ENCODE measurements around the gene C2orf72. TPM values are rescaled to one million over a fixed set of nuclear protein-coding genes. Genes with fewer than 3 reads are reported as not detected.

Gene C2orf72
- total RNA-seq, 4 donors from 2014 or later: 0.50 TPM; not detected in 3

DNA sequence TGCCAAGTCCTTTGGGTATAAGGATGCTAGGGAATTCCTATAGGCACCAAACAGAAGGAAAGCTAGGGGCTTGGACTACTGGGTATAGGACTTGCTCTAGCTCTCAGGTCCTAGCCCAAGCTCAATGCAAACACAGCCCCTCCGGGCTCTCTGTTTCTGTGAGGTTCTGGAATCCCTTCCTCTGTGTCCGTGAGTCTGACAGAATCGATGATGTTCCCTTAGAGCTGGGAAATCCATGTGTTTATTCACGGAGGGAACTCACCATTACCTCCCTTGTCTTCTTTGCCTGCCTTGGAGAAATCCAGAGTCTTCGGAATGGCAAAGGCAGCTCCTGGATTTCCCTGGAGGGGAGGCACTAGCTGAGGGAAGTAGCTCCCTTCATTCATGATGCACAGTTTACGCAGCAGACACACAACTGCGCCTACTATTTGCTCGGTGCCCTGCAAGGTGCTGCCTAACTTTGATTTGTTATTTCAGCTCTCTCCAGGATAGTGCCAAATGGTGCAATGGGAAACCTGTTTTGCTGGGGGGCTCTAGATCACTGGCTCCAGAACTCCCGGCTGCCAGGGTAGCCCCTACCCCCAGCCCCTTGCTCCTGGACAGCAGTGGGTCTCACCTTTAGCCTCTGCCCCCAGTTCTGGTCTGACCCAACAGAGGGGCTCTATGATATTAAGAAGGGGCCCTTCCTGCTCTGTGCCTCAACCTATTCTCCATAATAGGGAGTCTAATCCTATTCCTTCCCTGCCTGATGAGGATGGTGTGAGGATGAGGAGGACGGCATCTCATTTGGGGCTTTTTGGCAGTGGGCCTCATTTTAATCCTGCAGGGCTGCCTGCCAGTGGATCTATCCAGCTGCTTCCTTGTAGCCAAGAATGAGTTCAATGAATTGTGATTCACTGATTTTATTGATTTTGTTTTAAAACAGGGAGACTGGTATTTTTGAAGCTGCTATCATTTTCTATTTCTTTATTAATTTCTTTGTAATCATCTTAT lies 10.9 kb downstream of the C2orf72 start:
- H3K27me3 ChIP-seq: no peaks in the 10 kb centered on the region
- H3K4me3 ChIP-seq (replicated peaks in 1 of 3): no peak overlapping the region
- TF ChIP-seq, protein P1, sequence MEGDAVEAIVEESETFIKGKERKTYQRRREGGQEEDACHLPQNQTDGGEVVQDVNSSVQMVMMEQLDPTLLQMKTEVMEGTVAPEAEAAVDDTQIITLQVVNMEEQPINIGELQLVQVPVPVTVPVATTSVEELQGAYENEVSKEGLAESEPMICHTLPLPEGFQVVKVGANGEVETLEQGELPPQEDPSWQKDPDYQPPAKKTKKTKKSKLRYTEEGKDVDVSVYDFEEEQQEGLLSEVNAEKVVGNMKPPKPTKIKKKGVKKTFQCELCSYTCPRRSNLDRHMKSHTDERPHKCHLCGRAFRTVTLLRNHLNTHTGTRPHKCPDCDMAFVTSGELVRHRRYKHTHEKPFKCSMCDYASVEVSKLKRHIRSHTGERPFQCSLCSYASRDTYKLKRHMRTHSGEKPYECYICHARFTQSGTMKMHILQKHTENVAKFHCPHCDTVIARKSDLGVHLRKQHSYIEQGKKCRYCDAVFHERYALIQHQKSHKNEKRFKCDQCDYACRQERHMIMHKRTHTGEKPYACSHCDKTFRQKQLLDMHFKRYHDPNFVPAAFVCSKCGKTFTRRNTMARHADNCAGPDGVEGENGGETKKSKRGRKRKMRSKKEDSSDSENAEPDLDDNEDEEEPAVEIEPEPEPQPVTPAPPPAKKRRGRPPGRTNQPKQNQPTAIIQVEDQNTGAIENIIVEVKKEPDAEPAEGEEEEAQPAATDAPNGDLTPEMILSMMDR (IDR thresholded peaks at IDR 0.05): no peak
- TF ChIP-seq POLR2A (IDR thresholded peaks at IDR 0.05): no peak
- intact Hi-C loops (cut with DNase I): no loop called here
- H3K36me3 ChIP-seq: no peaks in the 10 kb centered on the region
- H3K4me1 ChIP-seq: peaks cover 0 to 7% of the 10 kb centered on the region in 2 donors
- 65 to 66% methylated on average over 10 of the region's 10 CpGs for WGBS, 2 donors
- DNase-seq: no peak
- H3K27ac ChIP-seq: no peak overlapping the region
- H3K9me3 ChIP-seq: no peaks in the 10 kb centered on the region

DNA sequence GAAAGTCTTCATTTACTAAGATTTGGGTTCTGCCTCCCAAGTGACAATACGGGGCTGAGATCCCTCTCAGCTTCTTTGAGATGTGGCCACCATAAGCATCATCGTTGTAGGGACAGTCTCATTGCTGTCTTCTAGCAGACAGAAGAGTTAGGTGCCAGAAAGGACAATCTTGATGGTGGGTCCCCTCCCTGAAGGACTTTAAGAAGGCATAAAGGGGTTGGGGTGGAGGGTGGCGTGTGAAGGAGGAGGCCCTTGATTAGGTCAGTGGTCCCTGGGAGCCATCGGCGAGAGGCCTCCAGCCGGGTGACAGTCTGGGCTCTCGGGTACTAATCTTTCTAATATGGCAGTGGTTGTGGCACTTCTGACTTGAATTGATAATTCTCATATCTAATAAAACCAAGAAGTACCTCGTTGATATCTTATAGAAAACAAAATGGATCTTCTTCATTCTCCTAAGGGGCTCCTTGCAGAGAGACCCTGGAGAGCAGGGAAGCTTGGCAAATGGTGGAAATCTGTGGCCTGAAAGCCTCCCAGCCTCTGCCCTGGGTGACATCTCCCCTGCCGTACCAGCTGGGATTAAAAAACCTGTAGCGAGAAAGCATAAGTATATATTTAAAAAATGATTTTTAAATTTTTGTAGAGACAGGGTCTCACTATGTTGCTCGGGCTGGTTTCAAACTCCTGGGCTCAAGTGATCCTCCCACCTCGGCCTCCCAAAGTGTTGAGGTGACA lies 12.1 kb downstream of the C2orf72 start:
- DNase-seq: no peak
- intact Hi-C loops (cut with DNase I): no loop called here
- no peak for TF ChIP-seq POLR2A (IDR thresholded peaks at IDR 0.05)
- TF ChIP-seq, protein P1 (IDR thresholded peaks at IDR 0.05): no peak
- H3K27me3 ChIP-seq: no peaks in the 10 kb centered on the region
- peaks cover 0 to 7% of the 10 kb centered on the region in 2 donors for H3K4me1 ChIP-seq
- no peaks in the 10 kb centered on the region for H3K9me3 ChIP-seq
- H3K27ac ChIP-seq: no peak overlapping the region
- no peak overlapping the region for H3K4me3 ChIP-seq (replicated peaks in 1 of 3)
- no peaks in the 10 kb centered on the region for H3K36me3 ChIP-seq
- WGBS, 2 donors: 85 to 86% methylated on average over 12 of the region's 12 CpGs

DNA sequence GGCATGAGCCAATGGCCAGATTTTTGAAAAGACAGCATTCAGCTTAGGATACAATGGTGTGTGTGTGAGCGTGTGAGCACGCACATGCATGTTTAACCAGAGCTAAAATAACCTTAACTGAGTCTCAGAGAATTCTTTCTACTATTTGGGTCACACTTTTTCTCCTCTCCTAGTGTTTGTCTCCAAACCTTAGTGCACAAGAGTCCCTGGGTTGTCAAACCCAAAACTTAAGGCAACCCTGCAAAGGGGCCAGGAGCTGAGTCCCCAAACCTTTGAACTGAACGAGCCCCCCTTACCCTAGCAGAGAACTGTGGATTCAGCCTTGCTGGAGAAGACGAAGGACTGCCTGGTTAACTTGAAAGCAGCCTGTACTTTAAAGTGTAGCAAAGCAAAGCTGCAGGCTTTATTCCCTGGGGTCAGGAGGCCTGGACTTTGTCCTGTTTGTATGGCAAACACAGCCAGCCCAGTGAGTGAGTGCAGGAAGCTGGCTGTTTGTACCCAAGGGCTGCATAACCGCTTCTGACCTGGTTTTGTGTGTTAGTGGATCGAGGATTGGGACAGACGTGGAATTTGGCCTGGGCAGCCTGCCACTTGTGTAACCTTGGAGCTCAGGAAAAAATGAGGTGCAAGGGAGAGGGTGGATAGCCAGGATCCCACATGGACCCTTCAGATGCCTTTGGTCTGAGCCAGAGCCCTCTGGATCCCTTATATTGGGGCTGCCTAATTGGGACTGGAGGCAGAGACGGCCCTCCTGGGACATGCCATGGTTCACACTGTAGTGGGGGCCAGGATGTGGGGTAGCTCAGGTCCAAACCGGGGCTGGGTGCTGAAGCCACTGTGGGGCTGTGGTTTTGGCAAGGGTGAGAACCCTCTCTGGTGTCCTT lies 12.9 kb downstream of the C2orf72 start:
- WGBS, 2 donors: 57 to 63% methylated on average over 8 to 9 of the region's 9 CpGs
- no peak for DNase-seq

DNA sequence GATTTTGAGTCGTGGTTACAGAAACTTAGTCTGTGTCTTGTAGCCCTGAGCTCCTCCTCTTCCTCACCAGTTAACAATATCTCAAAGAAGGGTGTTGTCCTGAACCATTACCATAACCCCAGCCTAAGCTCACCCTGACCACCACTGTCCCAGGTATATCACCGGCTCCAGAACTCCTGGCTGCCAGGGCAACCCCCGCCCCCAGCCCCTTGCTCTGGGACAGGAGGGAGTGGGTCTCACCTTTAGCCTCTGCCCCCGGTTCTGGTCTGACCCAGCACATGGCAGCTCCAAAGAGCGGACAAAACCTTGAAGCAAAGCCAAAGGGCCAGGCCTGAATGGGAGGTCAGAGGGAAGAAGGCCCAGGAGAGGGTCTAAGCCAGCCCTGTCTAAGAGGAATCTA lies 13.8 kb downstream of the C2orf72 start:
- TF ChIP-seq, protein P1 (IDR thresholded peaks at IDR 0.05): no peak
- no peak for TF ChIP-seq POLR2A (IDR thresholded peaks at IDR 0.05)
- Histone ChIP-seq H3K36me3 (no peaks in the 10 kb centered on the region), H3K27me3 (no peaks in the 10 kb centered on the region), H3K4me1 (peaks cover 0 to 7% of the 10 kb centered on the region in 2 donors), H3K27ac (no peak overlapping the region), H3K4me3 (replicated peaks in 1 of 3) (no peak overlapping the region), H3K9me3 (no peaks in the 10 kb centered on the region)
- WGBS, 2 donors: 63 to 81% methylated on average over 4 to 5 of the region's 5 CpGs
- intact Hi-C loops (cut with DNase I): no loop called here
- DNase-seq: no peak

More for the DNA sequence above, 12.9 kb downstream of the C2orf72 start:
- Histone ChIP-seq H3K27me3 (no peaks in the 10 kb centered on the region), H3K9me3 (no peaks in the 10 kb centered on the region), H3K4me1 (peaks cover 0 to 7% of the 10 kb centered on the region in 2 donors), H3K4me3 (replicated peaks in 1 of 3) (no peak overlapping the region), H3K27ac (no peak overlapping the region), H3K36me3 (no peaks in the 10 kb centered on the region)
- intact Hi-C loops (cut with DNase I): no loop called here
- TF ChIP-seq, protein P1 (IDR thresholded peaks at IDR 0.05): no peak
- no peak for TF ChIP-seq POLR2A (IDR thresholded peaks at IDR 0.05)
